ENCODE data around the gene MORC3.

GRCh38 chr21:36408568-36408967, 88.6 kb downstream of the MORC3 start:
- TF ChIP-seq CTCF (IDR thresholded peaks at IDR 0.05; ENCODE audit: insufficient read depth, low read length, poor library complexity, severe bottlenecking) (no peak), EZH2phosphoT487 (conservative IDR thresholded peaks at IDR 0.05; ENCODE audit: low read length) (no peak)
